GM12878 (cell line): ENCODE measurements around the gene ADK. TPM values are rescaled to one million over a fixed set of nuclear protein-coding genes. Genes with fewer than 3 reads are reported as not detected.
A peak's percentile ranks its signal among the peaks of the same experiment; 100 is the strongest.

ENCODE experiments used
- ATAC-seq: fragments of 200-7000 bp; cut with Tn5 transposase; 3 replicates; pipeline ENCODE4 v1.9.1; 2020; ENCODE audit warnings: mild to moderate bottlenecking, moderate library complexity
- BruUV-seq: library from RNA; stranded (reverse); fragments of 400-500 nt; replicated peaks from 2 replicates; lab custom pipeline; 2021; lab: Mats Ljungman, UMichigan
- CTCF ChIA-PET: fragments of 300-600 bp; sonication (Branson Sonifier 250); formaldehyde crosslinking; extraction: SDS; loops from one replicate; lab custom pipeline; 2021; ENCODE audit warnings: inconsistent platforms; lab: Yijun Ruan, JAX
- POLR2A ChIA-PET: fragments of 350-600 bp; formaldehyde crosslinking; extraction: SDS; loops from one replicate; lab custom pipeline; 2021; ENCODE audit warnings: inconsistent platforms; lab: Charles Lee
- RAD21 ChIA-PET: fragments of 300-600 bp; sonication (Branson Sonifier 250); formaldehyde crosslinking; loops from one replicate; lab custom pipeline; 2023; ENCODE audit warnings: antibody characterized with exemption; ENCODE audit not compliant: unreplicated experiment; lab: Charles Lee
- SMC1A ChIA-PET: fragments of 300-600 bp; sonication (Branson Sonifier 250); formaldehyde crosslinking; loops from one replicate; lab custom pipeline; 2023; ENCODE audit not compliant: unreplicated experiment, uncharacterized antibody; lab: Charles Lee
- DNase-seq: peaks from one replicate; pipeline ENCODE4 v3.0.0-alpha.2; 2011; ENCODE audit warnings: low read depth, low spot score
- FAIRE-seq: peaks from 3 replicates; lab custom pipeline; 2011; peaks lifted over from hg19 to GRCh38; lab: Jason Lieb, UNC
- H2AFZ ChIP-seq: 2 replicates; pipeline ENCODE4 v1.6.0; 2011; ENCODE audit warnings: low read depth, low read length, control low read depth; ENCODE audit not compliant: control insufficient read depth
- H3K27ac ChIP-seq: 2 replicates; pipeline ENCODE4 v1.5.1; 2011; ENCODE audit warnings: control low read depth; ENCODE audit not compliant: control insufficient read depth, insufficient read depth
- H3K27me3 ChIP-seq, 2 experiments: replicated peaks in 1 of 2; 2 replicates each; pipeline versions ENCODE4 v1.6.0 to v1.6.1; 2011; ENCODE audit warnings: low read length in 1 of 2; ENCODE audit not compliant: control insufficient read depth in 2 of 2, insufficient read depth in 2 of 2
- H3K36me3 ChIP-seq, 2 experiments: 2 replicates each; pipeline ENCODE4 v1.5.1; 2011; ENCODE audit warnings: low read length in 1 of 2; ENCODE audit not compliant: control insufficient read depth in 2 of 2, insufficient read depth in 2 of 2
- H3K4me1 ChIP-seq: 2 replicates; pipeline ENCODE4 v1.6.1; 2011; ENCODE audit warnings: mild to moderate bottlenecking, low read length, moderate library complexity, mixed read lengths; ENCODE audit not compliant: control insufficient read depth, insufficient read depth
- H3K4me2 ChIP-seq: 2 replicates; pipeline ENCODE4 v1.6.0; 2011; ENCODE audit warnings: control low read depth; ENCODE audit not compliant: control insufficient read depth, insufficient read depth
- H3K4me3 ChIP-seq: fragments of 200-600 bp; sonication (generic); 2 replicates; pipeline ENCODE4 v1.5.1; 2016
- H3K79me2 ChIP-seq: 2 replicates; pipeline ENCODE4 v1.6.0; 2011; ENCODE audit warnings: low read length; ENCODE audit not compliant: control insufficient read depth, insufficient read depth
- H3K9ac ChIP-seq: 2 replicates; pipeline ENCODE4 v1.8.0; 2011; ENCODE audit warnings: low read length, control low read depth, mixed read lengths; ENCODE audit not compliant: control insufficient read depth, insufficient read depth
- H3K9me3 ChIP-seq: replicated peaks from 3 replicates; pipeline ENCODE4 v1.5.1; 2011; ENCODE audit warnings: mild to moderate bottlenecking, low read length; ENCODE audit not compliant: control insufficient read depth, insufficient read depth
- H4K20me1 ChIP-seq: 2 replicates; pipeline ENCODE4 v1.6.0; 2011; ENCODE audit not compliant: control insufficient read depth, insufficient read depth
- POLR2AphosphoS5 ChIP-seq: IDR thresholded peaks from 2 replicates; pipeline ENCODE4 v1.6.1; 2011; ENCODE audit warnings: mild to moderate bottlenecking, low read length, inconsistent platforms
- ZBED1 ChIP-seq: IDR thresholded peaks from 2 replicates; pipeline ENCODE4 v1.6.1; 2016; ENCODE audit warnings: borderline replicate concordance
- ZNF687 ChIP-seq: fragments of 450-650 bp; IDR thresholded peaks from 2 replicates; pipeline ENCODE4 v1.6.1; 2017; ENCODE audit warnings: mild to moderate bottlenecking, moderate library complexity
- WGBS: methylation state at CpG from one replicate; pipeline ENCODE4 v1.1.6; 2016; ENCODE audit warnings: low lambda C conversion rate; ENCODE audit not compliant: insufficient replicate concordance, insufficient coverage; ENCODE audit errors: missing lambda C conversion rate; 5-methylcytosine and 5-hydroxymethylcytosine counted together
- in situ Hi-C: fragments of 300-500 bp; cut with MboI; formaldehyde crosslinking; loops from 9 replicates; pipeline ENCODE4 v1.14.3; 2018; ENCODE audit warnings: mixed read lengths
- intact Hi-C: fragments of 100-400 bp; cut with micrococcal nuclease; formaldehyde crosslinking; loops from one replicate; pipeline ENCODE4 v1.14.2; 2022; ENCODE audit not compliant: unreplicated experiment
- polyA plus RNA-seq, 11 experiments: library from polyadenylated mRNA; depleted of rRNA in 4 of 11; unstranded in 6 of 11; stranded (reverse) in 5 of 11; fragments of >200 nt; fragmentation: Nextera tagmentation in 4 of 11; fragmentation: Illumina TruSeq in 1 of 11; extraction: Ambion mirVana in 4 of 11; extraction: Trizol in 1 of 11; gene quantifications; 1 replicate in 1 of 11; 2 replicates in 10 of 11; pipeline versions ENCODE4 v1.2.1 to v1.2.3, GENCODE V29; 2011 to 2016; ENCODE audit warnings: inconsistent platforms in 2 of 11, missing spikeins in 2 of 11, low read depth in 1 of 11
- total RNA-seq, 4 experiments: library from RNA; depleted of rRNA in 3 of 4; stranded (reverse); fragments of >200 nt in 3 of 4; fragmentation: Illumina TruSeq in 1 of 4; extraction: Trizol in 1 of 4; gene quantifications; 2 replicates each; pipeline versions ENCODE4 v1.2.1 to v1.2.3, GENCODE V29; 2013 to 2021

The ADK gene
- total and polyA plus RNA-seq, 10 of the 15 experiments (the other 5 are each of a cell fraction or from before 2014, with no cell fraction given) = 42.0 to 151 (median 81.6) TPM

GRCh38 chr10:74587109-74587854 is 436.3 kb downstream of the ADK start:
- no peak overlapping the region for H3K4me2 ChIP-seq
- no peak for TF ChIP-seq POLR2AphosphoS5
- TF ChIP-seq ZBED1 = no peak
- peak; percentile 17; the same call in 1 of the 2 replicates for TF ChIP-seq ZNF687
- ATAC-seq (no peak), DNase-seq (no peak), FAIRE-seq (no peak)
- ChIA-PET POLR2A (interaction anchor here (0.7 to 2.4 kb wide), 5 partner anchors 11 to 239 kb away, joined by 3 to 24 read pairs (median 5); no protein-coding TSS in a partner anchor), CTCF (interaction anchor here (0.9 to 6.0 kb wide), 6 partner anchors 11 to 433 kb away, joined by 3 to 37 read pairs (median 6); no protein-coding TSS in a partner anchor), SMC1A (interaction anchor here (1.0 to 6.9 kb wide), 18 partner anchors 12 to 433 kb away, joined by 3 to 114 read pairs (median 6); no protein-coding TSS in a partner anchor), RAD21 (interaction anchor here (0.6 to 6.6 kb wide), 14 partner anchors 9 to 514 kb away, joined by 3 to 53 read pairs (median 4); no protein-coding TSS in a partner anchor)
- no peaks in the 10 kb centered on the region; the same call in 1 of the 2 replicates for H3K79me2 ChIP-seq
- peak overlapping the region; percentile 67; the same call in 1 of the 2 replicates for H3K27ac ChIP-seq
- BruUV-seq = no TSS peak
- no peaks in the 10 kb centered on the region; the same call in 1 of the 3 replicates for H3K9me3 ChIP-seq
- H3K9ac ChIP-seq = no peak overlapping the region
- H3K27me3 ChIP-seq = no peaks in the 10 kb centered on the region
- no peak overlapping the region for H2AFZ ChIP-seq
- H3K4me3 ChIP-seq = no peak overlapping the region
- in situ Hi-C loops (no loop called here), intact Hi-C loops (loop anchor here (5.0 to 10.0 kb wide), 5 partner anchors 90 to 518 kb away; a partner anchor contains a TSS)
- H3K36me3 ChIP-seq = no peaks in the 10 kb centered on the region
- H3K4me1 ChIP-seq = peaks cover 29% of the 10 kb centered on the region
- H4K20me1 ChIP-seq = no peaks in the 10 kb centered on the region
- WGBS = 72% methylated on average over 3 of the region's 3 CpGs
